ENCODE data around the gene LMO3.

Gene LMO3

DNA sequence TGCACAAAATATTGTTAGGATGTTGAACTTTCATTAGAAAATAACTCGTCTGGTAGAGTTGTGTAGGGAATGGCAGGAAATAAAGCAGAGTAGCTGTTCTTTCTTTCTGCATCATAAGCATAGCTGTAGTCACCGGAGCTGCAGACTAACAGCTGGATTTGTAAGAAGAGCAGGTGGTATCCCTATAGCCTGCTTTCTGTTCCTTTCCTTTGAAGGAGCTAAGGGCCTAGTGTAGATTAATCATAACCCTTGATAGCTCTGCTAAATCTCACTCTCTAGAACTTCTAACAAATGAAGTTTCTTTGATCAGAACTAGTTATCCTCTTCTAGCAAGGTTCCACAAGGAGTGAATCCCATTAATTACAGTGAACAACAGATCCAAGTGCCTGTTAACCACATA, 3.5 kb downstream of the LMO3 start:
- Histone ChIP-seq H3K27ac (ENCODE audit: low read length) (no peak overlapping the region), H3K36me3 (ENCODE audit: control insufficient read depth, insufficient read depth, low read length) (no peaks in the 10 kb centered on the region), H3K4me3 (ENCODE audit: low read length) (no peak overlapping the region), H3K4me1 (ENCODE audit: control insufficient read depth, insufficient read depth, low read length) (peaks cover 1% of the 10 kb centered on the region; the same call in 1 of the 2 replicates), H3K9me3 (ENCODE audit: control insufficient read depth, insufficient read depth, low read length) (no peaks in the 10 kb centered on the region), H3K27me3 (ENCODE audit: control insufficient read depth, insufficient read depth, low read length) (peaks cover 7% of the 10 kb centered on the region; the same call in 1 of the 2 replicates)
- no CpG with 5 or more reads among the region's 2 CpGs for WGBS (ENCODE audit: insufficient coverage, insufficient read length)
- no peak for DNase-seq (ENCODE audit: low read depth, low spot score)

DNA sequence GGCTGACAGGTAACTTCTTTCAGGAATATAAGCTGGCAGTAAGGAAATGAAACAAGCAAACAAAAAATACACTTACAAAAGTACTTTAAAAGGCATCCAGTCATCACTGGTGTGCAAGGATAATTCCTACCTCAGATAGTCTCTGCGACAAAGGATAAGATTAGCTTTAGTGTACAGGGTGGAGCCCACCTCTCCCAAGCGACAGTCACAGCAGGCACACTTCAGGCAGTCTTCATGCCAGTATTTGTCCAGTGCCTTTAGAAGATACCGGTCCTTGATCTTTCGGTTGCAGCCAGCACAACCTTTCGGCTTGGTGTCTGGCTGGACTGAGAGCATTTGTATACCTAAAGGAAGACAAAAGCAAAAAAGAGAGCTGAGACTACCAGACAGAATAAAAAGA, 5.4 kb downstream of the LMO3 start:
- Histone ChIP-seq H3K9me3 (ENCODE audit: control insufficient read depth, insufficient read depth, low read length) (no peaks in the 10 kb centered on the region), H3K36me3 (ENCODE audit: control insufficient read depth, insufficient read depth, low read length) (no peaks in the 10 kb centered on the region), H3K4me1 (ENCODE audit: control insufficient read depth, insufficient read depth, low read length) (no peaks in the 10 kb centered on the region), H3K27me3 (ENCODE audit: control insufficient read depth, insufficient read depth, low read length) (peaks cover 5% of the 10 kb centered on the region; the same call in 1 of the 2 replicates), H3K27ac (ENCODE audit: low read length) (no peak overlapping the region), H3K4me3 (ENCODE audit: low read length) (no peak overlapping the region)
- no CpG with 5 or more reads among the region's 5 CpGs for WGBS (ENCODE audit: insufficient coverage, insufficient read length)
- no peak for DNase-seq (ENCODE audit: low read depth, low spot score)

DNA sequence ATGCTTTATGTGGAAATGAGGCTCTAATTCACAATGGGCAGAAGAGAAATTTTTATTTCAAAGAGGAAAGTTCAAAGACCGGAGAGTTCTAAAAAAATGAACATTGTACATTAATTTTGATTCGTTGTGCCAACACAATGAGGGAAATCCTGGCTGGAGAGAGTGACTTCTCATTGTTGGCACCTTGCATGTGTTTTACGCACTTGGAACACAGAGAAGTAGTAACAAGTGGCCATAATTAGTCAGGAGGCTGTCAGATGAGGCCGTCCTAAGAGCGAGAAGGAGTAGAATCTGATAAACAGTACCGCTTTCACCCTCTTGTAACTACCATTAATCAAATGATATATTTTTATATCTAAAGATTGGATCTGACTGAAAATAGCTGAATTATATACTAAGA, 6.9 kb downstream of the LMO3 start:
- no peak for DNase-seq (ENCODE audit: low read depth, low spot score)

DNA sequence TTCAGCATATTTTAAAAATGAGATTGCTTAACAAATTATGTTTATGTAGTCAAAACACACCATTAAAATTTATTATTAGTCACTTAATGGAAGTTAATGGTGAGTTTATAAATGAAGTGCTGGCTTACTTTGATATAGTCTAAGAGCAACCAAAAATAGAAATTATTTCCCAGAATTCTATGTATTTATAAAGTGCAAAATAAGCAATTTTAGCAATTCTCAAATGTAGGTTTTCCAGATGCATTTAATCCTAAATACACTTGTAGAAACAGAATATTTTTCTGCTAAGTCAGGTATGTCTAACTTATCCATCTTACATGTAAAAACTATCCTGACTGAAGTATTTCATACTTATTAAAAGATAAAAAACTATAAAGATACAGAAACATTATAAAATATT, 11.2 kb downstream of the LMO3 start:
- Histone ChIP-seq H3K4me1 (ENCODE audit: control insufficient read depth, insufficient read depth, low read length) (no peaks in the 10 kb centered on the region), H3K4me3 (ENCODE audit: low read length) (no peak overlapping the region), H3K27ac (ENCODE audit: low read length) (no peak overlapping the region), H3K27me3 (ENCODE audit: control insufficient read depth, insufficient read depth, low read length) (no peaks in the 10 kb centered on the region), H3K9me3 (ENCODE audit: control insufficient read depth, insufficient read depth, low read length) (no peaks in the 10 kb centered on the region), H3K36me3 (ENCODE audit: control insufficient read depth, insufficient read depth, low read length) (no peaks in the 10 kb centered on the region)
- DNase-seq (ENCODE audit: low read depth, low spot score) = no peak

More for the DNA sequence above, 6.9 kb downstream of the LMO3 start:
- H3K27ac ChIP-seq (ENCODE audit: low read length) = no peak overlapping the region
- no peaks in the 10 kb centered on the region for H3K36me3 ChIP-seq (ENCODE audit: control insufficient read depth, insufficient read depth, low read length)
- no peaks in the 10 kb centered on the region for H3K4me1 ChIP-seq (ENCODE audit: control insufficient read depth, insufficient read depth, low read length)
- H3K9me3 ChIP-seq (ENCODE audit: control insufficient read depth, insufficient read depth, low read length) = no peaks in the 10 kb centered on the region
- H3K27me3 ChIP-seq (ENCODE audit: control insufficient read depth, insufficient read depth, low read length) = no peaks in the 10 kb centered on the region
- no CpG with 5 or more reads among the region's 6 CpGs for WGBS (ENCODE audit: insufficient coverage, insufficient read length)
- no peak overlapping the region for H3K4me3 ChIP-seq (ENCODE audit: low read length)

GRCh38 chr12:16593546-16593945, 12.4 kb downstream of the LMO3 start:
- Histone ChIP-seq H3K4me3 (ENCODE audit: low read length) (no peak overlapping the region), H3K27me3 (ENCODE audit: control insufficient read depth, insufficient read depth, low read length) (no peaks in the 10 kb centered on the region), H3K27ac (ENCODE audit: low read length) (no peak overlapping the region), H3K36me3 (ENCODE audit: control insufficient read depth, insufficient read depth, low read length) (no peaks in the 10 kb centered on the region), H3K4me1 (ENCODE audit: control insufficient read depth, insufficient read depth, low read length) (no peaks in the 10 kb centered on the region), H3K9me3 (ENCODE audit: control insufficient read depth, insufficient read depth, low read length) (no peaks in the 10 kb centered on the region)
- DNase-seq (ENCODE audit: low read depth, low spot score) = no peak
- WGBS (ENCODE audit: insufficient coverage, insufficient read length) = no CpG with 5 or more reads among the region's 2 CpGs

DNA sequence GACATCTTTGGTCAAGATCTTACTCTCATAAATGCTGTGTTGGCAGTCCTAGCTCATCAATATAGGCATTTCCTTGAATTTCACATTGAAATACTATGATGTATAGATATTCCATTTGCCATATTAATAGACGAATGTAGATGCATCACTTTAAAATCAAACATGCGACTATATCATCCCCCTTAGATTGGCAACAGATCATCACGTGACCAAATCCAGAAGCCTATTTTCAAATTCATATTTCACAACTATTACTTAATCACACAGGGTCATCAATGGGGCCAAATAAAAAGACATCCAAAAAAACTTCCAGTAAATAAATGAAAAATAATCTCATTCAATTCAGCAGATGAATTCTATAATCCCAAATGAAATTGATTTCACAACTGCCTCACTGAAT, 15.3 kb downstream of the LMO3 start:
- Histone ChIP-seq H3K9me3 (ENCODE audit: control insufficient read depth, insufficient read depth, low read length) (no peaks in the 10 kb centered on the region), H3K4me1 (ENCODE audit: control insufficient read depth, insufficient read depth, low read length) (no peaks in the 10 kb centered on the region), H3K4me3 (ENCODE audit: low read length) (no peak overlapping the region), H3K27ac (ENCODE audit: low read length) (no peak overlapping the region), H3K27me3 (ENCODE audit: control insufficient read depth, insufficient read depth, low read length) (no peaks in the 10 kb centered on the region), H3K36me3 (ENCODE audit: control insufficient read depth, insufficient read depth, low read length) (no peaks in the 10 kb centered on the region)
- WGBS (ENCODE audit: insufficient coverage, insufficient read length) = no CpG with 5 or more reads among the region's 3 CpGs
- DNase-seq (ENCODE audit: low read depth, low spot score) = no peak

- no peaks in the 10 kb centered on the region for H3K4me1 ChIP-seq (ENCODE audit: control insufficient read depth, insufficient read depth, low read length)
- no peaks in the 10 kb centered on the region for H3K9me3 ChIP-seq (ENCODE audit: control insufficient read depth, insufficient read depth, low read length)
- no peak overlapping the region for H3K4me3 ChIP-seq (ENCODE audit: low read length)
- no CpG with 5 or more reads among the region's 6 CpGs for WGBS (ENCODE audit: insufficient coverage, insufficient read length)
- H3K27me3 ChIP-seq (ENCODE audit: control insufficient read depth, insufficient read depth, low read length) = no peaks in the 10 kb centered on the region
- no peaks in the 10 kb centered on the region for H3K36me3 ChIP-seq (ENCODE audit: control insufficient read depth, insufficient read depth, low read length)
- DNase-seq (ENCODE audit: low read depth, low spot score) = no peak
- H3K27ac ChIP-seq (ENCODE audit: low read length) = no peak overlapping the region
These were observed 17.1 kb downstream of the LMO3 start for GRCh38 chr12:16588812-16589211.

DNA sequence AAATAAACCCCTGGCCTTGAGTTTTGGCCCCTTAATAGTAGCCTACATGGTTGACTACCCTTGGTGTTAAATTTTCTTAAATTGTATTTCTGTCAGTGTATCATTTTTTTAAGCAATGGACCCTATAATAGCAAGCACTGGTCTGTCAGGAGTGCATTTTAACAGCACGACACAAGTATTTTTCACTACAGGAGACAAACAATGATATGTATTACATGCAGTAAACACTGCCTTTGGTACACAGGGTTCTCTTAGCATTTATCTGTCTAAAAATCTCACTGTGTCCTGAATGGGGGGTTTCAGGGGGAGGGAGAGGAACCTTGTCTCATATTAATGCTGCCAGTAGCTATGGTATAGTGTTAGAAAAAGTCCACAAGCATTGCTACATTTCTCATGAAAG, 18.4 kb downstream of the LMO3 start:
- DNase-seq (ENCODE audit: low read depth, low spot score) = no peak
- Histone ChIP-seq H3K4me1 (ENCODE audit: control insufficient read depth, insufficient read depth, low read length) (no peaks in the 10 kb centered on the region), H3K9me3 (ENCODE audit: control insufficient read depth, insufficient read depth, low read length) (no peaks in the 10 kb centered on the region), H3K4me3 (ENCODE audit: low read length) (no peak overlapping the region), H3K27ac (ENCODE audit: low read length) (no peak overlapping the region), H3K36me3 (ENCODE audit: control insufficient read depth, insufficient read depth, low read length) (no peaks in the 10 kb centered on the region), H3K27me3 (ENCODE audit: control insufficient read depth, insufficient read depth, low read length) (no peaks in the 10 kb centered on the region)
- WGBS (ENCODE audit: insufficient coverage, insufficient read length) = no CpG with 5 or more reads among the region's 1 CpG

GRCh38 chr12:16587110-16587453, 18.9 kb downstream of the LMO3 start:
- H3K4me3 ChIP-seq (ENCODE audit: low read length) = no peak overlapping the region
- no CpG with 5 or more reads among the region's 3 CpGs for WGBS (ENCODE audit: insufficient coverage, insufficient read length)
- DNase-seq (ENCODE audit: low read depth, low spot score) = no peak
- H3K27ac ChIP-seq (ENCODE audit: low read length) = no peak overlapping the region
- no peaks in the 10 kb centered on the region for H3K27me3 ChIP-seq (ENCODE audit: control insufficient read depth, insufficient read depth, low read length)
- H3K9me3 ChIP-seq (ENCODE audit: control insufficient read depth, insufficient read depth, low read length) = no peaks in the 10 kb centered on the region
- no peaks in the 10 kb centered on the region for H3K36me3 ChIP-seq (ENCODE audit: control insufficient read depth, insufficient read depth, low read length)
- no peaks in the 10 kb centered on the region for H3K4me1 ChIP-seq (ENCODE audit: control insufficient read depth, insufficient read depth, low read length)

DNA sequence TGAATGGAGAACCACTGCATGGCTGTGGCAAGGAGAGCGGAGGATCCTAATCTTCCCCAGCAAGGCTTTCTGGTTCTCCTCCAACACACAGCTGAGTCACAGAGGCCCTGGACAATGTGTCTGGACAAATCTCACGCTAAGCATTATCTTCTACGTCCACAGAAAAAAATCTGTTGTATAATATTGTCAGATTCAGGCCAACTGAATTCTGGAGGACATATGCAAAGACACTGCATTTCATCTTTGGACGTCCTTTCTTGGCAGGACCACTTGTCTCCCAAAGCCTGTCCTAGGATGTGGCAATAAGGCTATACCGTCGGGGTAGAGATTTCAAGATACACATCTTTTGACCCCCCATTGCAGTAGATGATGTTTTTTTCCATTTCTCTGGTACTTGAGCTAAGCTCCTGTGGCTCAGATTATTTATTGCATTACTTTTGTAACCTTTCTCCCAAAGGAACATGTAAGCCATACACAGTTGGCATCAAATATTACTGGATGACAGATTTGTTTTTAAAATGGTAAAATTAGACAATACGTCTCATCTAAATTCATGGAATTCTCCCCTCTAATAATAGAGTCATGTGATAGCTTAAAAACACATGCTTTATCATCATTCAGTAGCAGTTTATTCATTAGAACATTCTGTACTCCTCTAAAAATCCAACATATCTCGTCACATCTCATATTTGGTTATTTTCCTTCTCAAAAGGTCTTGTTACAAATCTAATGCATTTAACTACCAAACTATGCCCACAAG, 19.4 kb downstream of the LMO3 start:
- Histone ChIP-seq H3K9me3 (ENCODE audit: control insufficient read depth, insufficient read depth, low read length) (no peaks in the 10 kb centered on the region), H3K27me3 (ENCODE audit: control insufficient read depth, insufficient read depth, low read length) (no peaks in the 10 kb centered on the region), H3K27ac (ENCODE audit: low read length) (no peak overlapping the region), H3K4me1 (ENCODE audit: control insufficient read depth, insufficient read depth, low read length) (no peaks in the 10 kb centered on the region), H3K4me3 (ENCODE audit: low read length) (no peak overlapping the region), H3K36me3 (ENCODE audit: control insufficient read depth, insufficient read depth, low read length) (no peaks in the 10 kb centered on the region)
- no peak for DNase-seq (ENCODE audit: low read depth, low spot score)
- 100% methylated on average over 1 of the region's 8 CpGs for WGBS (ENCODE audit: insufficient coverage, insufficient read length)

DNA sequence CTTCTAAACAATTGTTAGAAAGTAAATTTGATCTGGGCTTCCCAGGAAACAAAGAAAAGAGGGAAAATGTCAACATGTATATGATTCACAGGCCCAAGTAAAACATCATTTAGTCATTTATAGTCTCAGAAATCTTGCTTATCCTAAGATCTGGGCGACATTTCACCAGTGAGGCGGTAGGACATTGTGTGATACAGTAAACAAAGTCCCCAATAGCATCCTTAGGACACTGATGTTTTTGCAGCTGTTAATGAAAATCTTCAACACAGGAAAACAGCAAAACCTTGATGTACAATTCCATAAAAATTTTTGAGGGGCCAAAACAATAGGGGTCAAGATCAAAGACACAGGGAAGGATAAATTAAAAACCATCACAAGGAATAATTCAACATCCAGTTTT, 20.2 kb downstream of the LMO3 start:
- Histone ChIP-seq H3K9me3 (ENCODE audit: control insufficient read depth, insufficient read depth, low read length) (no peaks in the 10 kb centered on the region), H3K27me3 (ENCODE audit: control insufficient read depth, insufficient read depth, low read length) (no peaks in the 10 kb centered on the region), H3K27ac (ENCODE audit: low read length) (no peak overlapping the region), H3K36me3 (ENCODE audit: control insufficient read depth, insufficient read depth, low read length) (no peaks in the 10 kb centered on the region), H3K4me3 (ENCODE audit: low read length) (no peak overlapping the region), H3K4me1 (ENCODE audit: control insufficient read depth, insufficient read depth, low read length) (no peaks in the 10 kb centered on the region)
- no CpG with 5 or more reads among the region's 2 CpGs for WGBS (ENCODE audit: insufficient coverage, insufficient read length)
- DNase-seq (ENCODE audit: low read depth, low spot score) = no peak
